SK-N-MC (cell line): Measurements from ENCODE around the gene DNMT3B.

Source experiments
- EZH2 ChIP-seq: fragments of 200-600 bp; sonication (generic); IDR thresholded peaks from one replicate; pipeline ENCODE4 v1.6.1; 2017; ENCODE audit warnings: antibody characterized with exemption
- FOXP2 ChIP-seq: optimal IDR thresholded peaks from 2 replicates; pipeline ENCODE3; 2011; ENCODE audit warnings: mild to moderate bottlenecking, moderate library complexity; ENCODE audit not compliant: insufficient read depth; ENCODE audit errors: extremely low read length, control extremely low read depth
- POLR2AphosphoS5 ChIP-seq: IDR thresholded peaks from 2 replicates; pipeline ENCODE4 v1.6.1; 2012; ENCODE audit warnings: mild to moderate bottlenecking, low read depth, low read length, borderline replicate concordance

DNA sequence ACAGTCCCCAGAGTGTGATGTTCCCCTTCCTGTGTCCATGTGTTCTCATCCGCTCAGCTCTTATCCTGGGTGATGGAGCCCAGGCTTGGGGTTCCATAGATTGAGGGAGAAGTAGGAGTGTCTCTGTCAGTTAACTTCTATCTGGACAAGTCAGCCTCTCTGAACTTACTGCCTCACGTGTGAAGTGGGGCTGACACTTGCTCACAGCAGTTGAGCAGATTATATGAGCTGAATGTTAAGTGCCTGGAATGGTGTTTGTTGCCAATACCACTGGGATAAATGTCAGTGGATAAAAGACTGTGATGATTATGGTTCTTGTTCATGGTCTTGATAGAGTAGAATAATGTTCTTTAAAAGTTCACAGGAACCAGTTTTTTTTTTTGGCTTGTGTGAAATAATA, 79.4 kb downstream of the DNMT3B start:
- TF ChIP-seq EZH2 (no peak), POLR2AphosphoS5 (no peak), FOXP2 (no peak)
